Smooth muscle cell (in vitro differentiated cells): ENCODE results near the gene HUWE1. TPM values are rescaled to one million over a fixed set of nuclear protein-coding genes. Genes with fewer than 3 reads are reported as not detected.

Source experiments
- DNase-seq: peaks from one replicate; lab custom pipeline; 2025; ENCODE audit not compliant: unreplicated experiment; lab: John Stamatoyannopoulos, UW
- H2AFZ ChIP-seq: fragments of 200-600 bp; sonication (generic); 2 replicates; pipeline ENCODE4 v1.6.0; 2016; ENCODE audit warnings: antibody characterized with exemption, low read depth, mild to moderate bottlenecking
- H3F3A ChIP-seq: fragments of 200-600 bp; sonication (generic); 2 replicates; pipeline ENCODE4 v1.6.0; 2017; ENCODE audit warnings: antibody characterized with exemption, low read depth
- H3K27ac ChIP-seq: fragments of 200-600 bp; sonication (generic); 2 replicates; pipeline ENCODE4 v1.5.1; 2016; ENCODE audit warnings: low read depth, mild to moderate bottlenecking
- H3K27me3 ChIP-seq: fragments of 200-600 bp; sonication (generic); 2 replicates; pipeline ENCODE4 v1.6.1; 2016; ENCODE audit warnings: low read depth, mild to moderate bottlenecking
- H3K36me3 ChIP-seq: fragments of 200-600 bp; sonication (generic); 2 replicates; pipeline ENCODE4 v1.5.1; 2016; ENCODE audit warnings: low read depth
- H3K4me1 ChIP-seq: fragments of 200-600 bp; sonication (generic); 2 replicates; pipeline ENCODE4 v1.5.1; 2016; ENCODE audit warnings: low read depth
- H3K4me2 ChIP-seq: fragments of 200-600 bp; sonication (generic); 2 replicates; pipeline ENCODE4 v1.6.0; 2016; ENCODE audit warnings: mild to moderate bottlenecking
- H3K4me3 ChIP-seq: fragments of 200-600 bp; sonication (generic); 2 replicates; pipeline ENCODE4 v1.5.1; 2016; ENCODE audit warnings: mild to moderate bottlenecking
- H3K79me2 ChIP-seq: fragments of 200-600 bp; sonication (generic); 2 replicates; pipeline ENCODE4 v1.6.0; 2016; ENCODE audit warnings: low read depth, mild to moderate bottlenecking
- H3K9ac ChIP-seq: fragments of 200-600 bp; sonication (generic); 2 replicates; pipeline ENCODE4 v1.6.0; 2016; ENCODE audit warnings: low read depth
- H3K9me3 ChIP-seq: fragments of 200-600 bp; sonication (generic); replicated peaks from 2 replicates; pipeline ENCODE4 v1.5.1; 2016; ENCODE audit warnings: low read depth
- H4K20me1 ChIP-seq: fragments of 200-600 bp; sonication (generic); 2 replicates; pipeline ENCODE4 v1.6.0; 2016; ENCODE audit warnings: low read depth
- WGBS: methylation state at CpG from one replicate; pipeline ENCODE4 v1.1.7; 2016; ENCODE audit warnings: low lambda C conversion rate; 5-methylcytosine and 5-hydroxymethylcytosine counted together
- polyA plus RNA-seq: library from polyadenylated mRNA; unstranded; fragments of >200 nt; fragmentation: Nextera tagmentation; extraction: Ambion mirVana; gene quantifications from 2 replicates; pipeline ENCODE4 v1.2.1, GENCODE V29; 2016
- total RNA-seq: library from RNA; depleted of rRNA; stranded (reverse); fragments of >200 nt; gene quantifications from 2 replicates; pipeline ENCODE4 v1.2.3, GENCODE V29; 2014
- TF ChIP-seq, protein P1 (sequence below): fragments of 200-600 bp; sonication (generic); IDR thresholded peaks from 2 replicates; pipeline ENCODE4 v1.5.1; 2017; ENCODE audit warnings: borderline replicate concordance, mild to moderate bottlenecking, antibody characterized with exemption; ENCODE audit not compliant: insufficient read depth, poor library complexity, severe bottlenecking

Gene HUWE1
- total and polyA plus RNA-seq, 2 experiments from 2014 or later = 29.4 to 122 TPM

DNA sequence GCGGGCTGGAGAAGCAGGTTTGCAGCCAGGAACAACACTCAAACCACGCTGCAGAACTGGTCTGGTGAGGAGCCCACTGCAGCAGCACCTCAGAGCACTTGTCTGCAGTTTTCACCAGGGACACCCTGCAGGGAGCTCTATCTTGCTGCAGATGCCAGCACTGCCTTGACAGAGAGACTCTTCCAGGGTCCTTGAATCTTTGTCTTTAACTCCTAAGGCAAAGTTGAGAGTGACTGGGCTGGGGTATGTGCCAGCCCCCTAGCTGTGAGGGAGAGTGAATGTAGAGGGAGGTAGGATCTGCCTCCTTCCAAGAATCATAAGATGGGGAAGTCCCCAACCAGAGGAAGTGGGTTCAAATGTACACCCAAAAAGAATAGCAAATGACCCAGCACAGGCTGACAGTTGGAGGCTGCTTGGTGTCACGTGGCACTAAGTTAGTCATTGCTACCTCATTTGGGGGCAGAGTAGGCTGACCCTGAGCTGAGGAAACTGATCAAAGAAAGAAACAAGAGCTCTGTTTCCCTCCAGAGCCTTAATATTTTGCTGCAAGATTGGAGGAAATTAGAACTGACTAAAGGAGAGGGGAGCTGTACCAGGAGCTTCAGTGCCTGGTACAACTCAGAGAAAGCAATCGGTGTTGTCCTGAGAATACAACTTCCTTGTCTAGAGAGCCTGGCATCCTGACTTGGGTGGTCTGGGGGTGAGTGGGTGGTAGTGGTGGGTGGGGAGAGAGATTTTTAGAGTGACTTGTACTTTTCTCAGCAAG, 28.2 kb upstream of the HUWE1 start:
- H2AFZ ChIP-seq = no peak overlapping the region
- H3K4me3 ChIP-seq = no peak overlapping the region
- DNase-seq = no peak
- H3K79me2 ChIP-seq = no peaks in the 10 kb centered on the region
- H3K9ac ChIP-seq = no peak overlapping the region
- H4K20me1 ChIP-seq = no peaks in the 10 kb centered on the region
- H3K36me3 ChIP-seq = no peaks in the 10 kb centered on the region
- WGBS = 50% methylated on average over 4 of the region's 4 CpGs
- H3F3A ChIP-seq = no peaks in the 10 kb centered on the region
- H3K9me3 ChIP-seq = no peaks in the 10 kb centered on the region
- no peak overlapping the region for H3K4me2 ChIP-seq
- H3K27me3 ChIP-seq = no peaks in the 10 kb centered on the region
- TF ChIP-seq, protein P1, sequence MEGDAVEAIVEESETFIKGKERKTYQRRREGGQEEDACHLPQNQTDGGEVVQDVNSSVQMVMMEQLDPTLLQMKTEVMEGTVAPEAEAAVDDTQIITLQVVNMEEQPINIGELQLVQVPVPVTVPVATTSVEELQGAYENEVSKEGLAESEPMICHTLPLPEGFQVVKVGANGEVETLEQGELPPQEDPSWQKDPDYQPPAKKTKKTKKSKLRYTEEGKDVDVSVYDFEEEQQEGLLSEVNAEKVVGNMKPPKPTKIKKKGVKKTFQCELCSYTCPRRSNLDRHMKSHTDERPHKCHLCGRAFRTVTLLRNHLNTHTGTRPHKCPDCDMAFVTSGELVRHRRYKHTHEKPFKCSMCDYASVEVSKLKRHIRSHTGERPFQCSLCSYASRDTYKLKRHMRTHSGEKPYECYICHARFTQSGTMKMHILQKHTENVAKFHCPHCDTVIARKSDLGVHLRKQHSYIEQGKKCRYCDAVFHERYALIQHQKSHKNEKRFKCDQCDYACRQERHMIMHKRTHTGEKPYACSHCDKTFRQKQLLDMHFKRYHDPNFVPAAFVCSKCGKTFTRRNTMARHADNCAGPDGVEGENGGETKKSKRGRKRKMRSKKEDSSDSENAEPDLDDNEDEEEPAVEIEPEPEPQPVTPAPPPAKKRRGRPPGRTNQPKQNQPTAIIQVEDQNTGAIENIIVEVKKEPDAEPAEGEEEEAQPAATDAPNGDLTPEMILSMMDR = no peak
- H3K4me1 ChIP-seq = no peaks in the 10 kb centered on the region
- H3K27ac ChIP-seq = no peak overlapping the region

DNA sequence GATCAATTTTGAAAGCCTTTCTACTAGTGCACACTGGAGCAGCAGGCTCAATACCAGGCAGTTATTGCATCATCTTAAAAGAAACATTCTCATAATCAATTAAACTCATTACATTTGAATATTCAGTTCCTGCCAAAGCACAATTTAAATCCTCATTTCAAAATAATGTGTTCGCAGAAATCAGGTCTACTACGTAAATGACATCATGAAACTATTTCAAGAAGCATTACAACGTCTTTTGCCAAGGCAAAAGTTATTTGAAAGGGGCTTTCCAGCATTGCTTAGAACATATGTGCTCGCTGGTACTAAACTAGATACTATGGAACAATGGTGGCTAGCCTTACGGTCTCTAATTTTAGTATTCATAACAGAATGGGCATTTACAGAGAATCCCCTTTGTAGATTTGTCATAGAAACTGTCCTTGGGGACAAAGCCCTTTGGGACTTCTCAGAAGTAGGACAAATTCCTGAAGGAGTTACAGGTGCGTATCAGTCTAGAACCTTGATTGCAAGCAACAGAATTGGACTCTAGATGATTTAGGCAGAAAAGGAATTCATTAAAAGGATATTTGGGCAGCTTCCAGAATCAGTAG, 27.6 kb upstream of the HUWE1 start:
- TF ChIP-seq, protein P1 = no peak
- no peak overlapping the region for H3K4me2 ChIP-seq

DNA sequence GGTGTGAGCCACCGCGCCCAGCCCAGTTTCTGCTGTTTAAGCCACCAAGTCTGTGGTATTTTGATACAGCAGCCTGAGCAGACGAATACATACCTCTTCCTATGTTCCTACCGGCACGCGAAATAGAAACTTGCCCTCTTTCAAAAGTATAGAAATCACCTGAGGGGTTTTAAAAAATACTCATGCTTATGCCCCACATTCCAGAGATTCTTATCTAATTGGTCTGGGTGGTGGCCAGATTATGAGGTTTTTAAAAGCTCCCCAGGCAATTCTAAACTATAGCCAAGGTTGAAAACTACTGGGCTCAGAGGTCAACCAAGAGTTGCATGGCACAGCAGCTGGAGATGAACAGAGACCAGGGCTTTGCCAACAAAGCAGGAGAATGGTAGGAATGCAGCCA, 24.9 kb upstream of the HUWE1 start:
- no peak overlapping the region for H3K27ac ChIP-seq
- no peak overlapping the region for H3K4me3 ChIP-seq
- no peaks in the 10 kb centered on the region for H3F3A ChIP-seq
- 87% methylated on average over 6 of the region's 6 CpGs for WGBS
- DNase-seq = no peak
- no peaks in the 10 kb centered on the region for H4K20me1 ChIP-seq
- H3K79me2 ChIP-seq = no peaks in the 10 kb centered on the region
- no peak overlapping the region for H3K9ac ChIP-seq
- H3K27me3 ChIP-seq = no peaks in the 10 kb centered on the region
- H3K36me3 ChIP-seq = no peaks in the 10 kb centered on the region
- TF ChIP-seq, protein P1 = no peak
- H3K4me1 ChIP-seq = no peaks in the 10 kb centered on the region
- no peak overlapping the region for H3K4me2 ChIP-seq
- no peak overlapping the region for H2AFZ ChIP-seq
- no peaks in the 10 kb centered on the region for H3K9me3 ChIP-seq

More for the DNA sequence above, 27.6 kb upstream of the HUWE1 start:
- no peaks in the 10 kb centered on the region for H3K9me3 ChIP-seq
- 74% methylated on average over 6 of the region's 6 CpGs for WGBS
- no peak overlapping the region for H3K9ac ChIP-seq
- DNase-seq = no peak
- H3K36me3 ChIP-seq = no peaks in the 10 kb centered on the region
- no peaks in the 10 kb centered on the region for H3K4me1 ChIP-seq
- no peak overlapping the region for H2AFZ ChIP-seq
- no peaks in the 10 kb centered on the region for H3F3A ChIP-seq
- no peaks in the 10 kb centered on the region for H3K79me2 ChIP-seq
- no peak overlapping the region for H3K4me3 ChIP-seq
- no peaks in the 10 kb centered on the region for H3K27me3 ChIP-seq
- H3K27ac ChIP-seq = no peak overlapping the region
- no peaks in the 10 kb centered on the region for H4K20me1 ChIP-seq

DNA sequence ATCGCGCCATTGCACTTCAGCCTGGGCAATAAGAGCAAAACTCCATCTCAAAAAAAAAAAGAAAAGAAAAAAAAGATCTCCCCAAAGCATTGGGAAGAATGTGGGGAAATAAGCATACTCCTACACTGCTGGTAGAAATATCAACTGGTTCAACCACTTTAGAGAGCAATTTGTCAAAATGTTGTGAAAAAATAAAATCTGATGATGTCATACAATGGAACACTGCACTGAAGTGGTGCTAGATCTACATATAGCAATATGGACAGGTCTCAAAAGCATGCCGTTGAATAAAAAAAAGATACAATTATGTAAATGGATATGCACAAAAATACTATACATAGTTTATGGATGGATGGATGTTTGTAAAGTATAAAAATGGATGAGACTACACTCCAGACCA, 18.3 kb upstream of the HUWE1 start:
- no peaks in the 10 kb centered on the region for H3K4me1 ChIP-seq
- no peaks in the 10 kb centered on the region for H3K27me3 ChIP-seq
- DNase-seq = no peak

More for the DNA sequence above, 18.3 kb upstream of the HUWE1 start:
- H4K20me1 ChIP-seq = no peaks in the 10 kb centered on the region
- no peak overlapping the region for H3K4me2 ChIP-seq
- H3K9me3 ChIP-seq = no peaks in the 10 kb centered on the region
- TF ChIP-seq, protein P1 = no peak
- no peak overlapping the region for H3K4me3 ChIP-seq
- H3K36me3 ChIP-seq = no peaks in the 10 kb centered on the region
- H3K9ac ChIP-seq = no peak overlapping the region
- H2AFZ ChIP-seq = no peak overlapping the region
- H3F3A ChIP-seq = no peaks in the 10 kb centered on the region
- no peak overlapping the region for H3K27ac ChIP-seq
- H3K79me2 ChIP-seq = no peaks in the 10 kb centered on the region
- WGBS = over 99% methylated on average over 3 of the region's 3 CpGs
